PC-9 (cell line): ENCODE data around the gene SUMF1. TPM values are rescaled to one million over a fixed set of nuclear protein-coding genes. Genes with fewer than 3 reads are reported as not detected.

Experiments
- BruUV-seq: library from RNA; stranded (reverse); fragments of 400-500 nt; replicated peaks from 2 replicates; lab custom pipeline; 2021; lab: Mats Ljungman, UMichigan
- CTCF ChIA-PET: fragments of 300-600 bp; sonication (Branson Sonifier 250); formaldehyde crosslinking; loops from one replicate; lab custom pipeline; 2022; ENCODE audit warnings: antibody characterized with exemption; lab: Charles Lee
- POLR2A ChIA-PET: fragments of 300-600 bp; sonication (Branson Sonifier 250); formaldehyde crosslinking; loops from one replicate; lab custom pipeline; 2022; ENCODE audit warnings: antibody characterized with exemption; ENCODE audit not compliant: unreplicated experiment; lab: Charles Lee
- DNase-seq, 2 experiments: peaks; one replicate each; pipeline versions ENCODE4 v3.0.0 to v3.0.0-alpha.2; 2015 to 2022; ENCODE audit warnings: mixed read lengths in 1 of 2
- H2AFZ ChIP-seq: fragments of 200-600 bp; sonication (generic); 2 replicates; pipeline ENCODE4 v1.8.1; 2017; ENCODE audit warnings: antibody characterized with exemption
- H3F3A ChIP-seq: fragments of 200-600 bp; sonication (generic); 2 replicates; pipeline ENCODE4 v1.8.1; 2017; ENCODE audit warnings: antibody characterized with exemption, mild to moderate bottlenecking, low read depth; ENCODE audit not compliant: insufficient read depth
- H3K27ac ChIP-seq: fragments of 200-600 bp; sonication (generic); 2 replicates; pipeline ENCODE4 v1.6.1; 2016; ENCODE audit warnings: mixed run types
- H3K27me3 ChIP-seq: fragments of 200-600 bp; sonication (generic); 2 replicates; pipeline ENCODE4 v1.6.1; 2016; ENCODE audit warnings: low read depth, mixed run types; ENCODE audit not compliant: insufficient read depth
- H3K36me3 ChIP-seq: fragments of 200-600 bp; sonication (generic); 2 replicates; pipeline ENCODE4 v1.6.1; 2016; ENCODE audit warnings: low read depth, mixed run types
- H3K4me1 ChIP-seq: fragments of 200-600 bp; sonication (generic); replicated peaks from 2 replicates; pipeline ENCODE4 v1.6.1; 2016; ENCODE audit warnings: mixed run types; ENCODE audit not compliant: insufficient read depth
- H3K4me2 ChIP-seq: fragments of 200-600 bp; sonication (generic); 2 replicates; pipeline ENCODE4 v1.6.1; 2017; ENCODE audit warnings: mixed run types
- H3K4me3 ChIP-seq: fragments of 200-600 bp; sonication (generic); 2 replicates; pipeline ENCODE4 v1.6.1; 2016; ENCODE audit warnings: mixed run types
- H3K79me2 ChIP-seq: fragments of 200-600 bp; sonication (generic); 2 replicates; pipeline ENCODE4 v1.6.1; 2017; ENCODE audit warnings: low read depth, mixed run types
- H3K9me2 ChIP-seq: fragments of 200-600 bp; sonication (generic); 2 replicates; pipeline ENCODE4 v1.8.1; 2017; ENCODE audit warnings: mild to moderate bottlenecking; ENCODE audit not compliant: insufficient read depth
- H3K9me3 ChIP-seq: fragments of 200-600 bp; sonication (generic); 2 replicates; pipeline ENCODE4 v1.8.1; 2016; ENCODE audit warnings: low read depth; ENCODE audit not compliant: insufficient read depth
- H4K20me1 ChIP-seq: fragments of 200-600 bp; sonication (generic); 2 replicates; pipeline ENCODE4 v1.8.1; 2017; ENCODE audit not compliant: insufficient read depth
- CTCF ChIP-seq: fragments of 200-600 bp; sonication (generic); conservative IDR thresholded peaks from 2 replicates; pipeline ENCODE4 v1.6.1; 2017; ENCODE audit warnings: mixed run types, antibody characterized with exemption, mild to moderate bottlenecking, moderate library complexity
- EZH2 ChIP-seq: fragments of 200-600 bp; sonication (generic); IDR thresholded peaks from 2 replicates; pipeline ENCODE4 v1.8.0; 2017; ENCODE audit warnings: antibody characterized with exemption, low read depth
- intact Hi-C: fragments of 100-400 bp; cut with micrococcal nuclease; formaldehyde crosslinking; loops from one replicate; pipeline ENCODE4 v1.10.0; 2022; ENCODE audit not compliant: unreplicated experiment
- total RNA-seq: library from RNA; stranded (reverse); gene quantifications from 2 replicates; pipeline ENCODE4 v1.2.3, GENCODE V29; 2021

SUMF1 gene
- total RNA-seq, 1 experiment from 2014 or later, result 41.6 TPM

GRCh38 chr3:4474683-4475490, 7.8 kb upstream of the SUMF1 start:
- DNase-seq, result peak; percentile 42 to 70
- Histone ChIP-seq H3K9me3 (no peaks in the 10 kb centered on the region), H3K79me2 (no peaks in the 10 kb centered on the region), H3K27me3 (no peaks in the 10 kb centered on the region), H3K4me1 (no peaks in the 10 kb centered on the region; the same call in 1 of the 2 replicates), H3K36me3 (no peaks in the 10 kb centered on the region), H2AFZ (no peak overlapping the region), H3K27ac (peak overlapping the region; percentile 29; the same call in 1 of the 2 replicates), H3K9me2 (no peaks in the 10 kb centered on the region), H3K4me2 (no peak overlapping the region), H4K20me1 (no peaks in the 10 kb centered on the region), H3F3A (no peaks in the 10 kb centered on the region), H3K4me3 (no peak overlapping the region)
- ChIA-PET POLR2A (interaction anchor here (0.6 to 0.7 kb wide), 2 partner anchors 54 to 108 kb away, joined by 3 to 4 read pairs; no protein-coding TSS in a partner anchor), CTCF (no interaction called here)
- no TSS peak for BruUV-seq
- TF ChIP-seq CTCF, result no peak
- intact Hi-C loops, result no loop called here

GRCh38 chr3:4472766-4473165, 5.7 kb upstream of the SUMF1 start:
- intact Hi-C loops, result no loop called here
- Histone ChIP-seq H3K27me3 (no peaks in the 10 kb centered on the region), H3K4me2 (no peak overlapping the region), H3K79me2 (no peaks in the 10 kb centered on the region), H3K36me3 (no peaks in the 10 kb centered on the region), H4K20me1 (no peaks in the 10 kb centered on the region), H2AFZ (no peak overlapping the region), H3K9me3 (no peaks in the 10 kb centered on the region), H3K4me1 (no peaks in the 10 kb centered on the region; the same call in 1 of the 2 replicates), H3K27ac (no peak overlapping the region), H3F3A (no peaks in the 10 kb centered on the region), H3K9me2 (no peaks in the 10 kb centered on the region), H3K4me3 (no peak overlapping the region)
- no peak for DNase-seq
- TF ChIP-seq CTCF, result no peak
- TF ChIP-seq EZH2, result no peak
- BruUV-seq, result no TSS peak
- ChIA-PET POLR2A (no interaction called here), CTCF (no interaction called here)

- Histone ChIP-seq H3K4me3 (no peak overlapping the region), H4K20me1 (no peaks in the 10 kb centered on the region), H3K36me3 (no peaks in the 10 kb centered on the region), H3K27me3 (no peaks in the 10 kb centered on the region), H3K27ac (no peak overlapping the region), H3K4me1 (no peaks in the 10 kb centered on the region; the same call in 1 of the 2 replicates), H3K9me2 (no peaks in the 10 kb centered on the region), H3K4me2 (no peak overlapping the region), H3K9me3 (no peaks in the 10 kb centered on the region), H3K79me2 (no peaks in the 10 kb centered on the region), H2AFZ (no peak overlapping the region), H3F3A (no peaks in the 10 kb centered on the region)
- DNase-seq, result no peak
- TF ChIP-seq CTCF, result no peak
- no peak for TF ChIP-seq EZH2
- POLR2A ChIA-PET, result no interaction called here
- CTCF ChIA-PET, result no interaction called here
- intact Hi-C loops, result no loop called here
- BruUV-seq, result no TSS peak
Measured at GRCh38 chr3:4472312-4472711, 5.2 kb upstream of the SUMF1 start.
